MM.1S (cell line): ENCODE results near the gene ZDHHC21.

Experiments used
- DNase-seq: peaks from one replicate; pipeline ENCODE4 v3.0.0-alpha.2; 2015
- H2AFZ ChIP-seq: fragments of 300-600 bp; sonication (generic); 2 replicates; pipeline ENCODE4 v1.6.0; 2016; ENCODE audit warnings: antibody characterized with exemption, low read length
- H3F3A ChIP-seq: fragments of 300-600 bp; sonication (generic); 2 replicates; pipeline ENCODE4 v1.6.1; 2016; ENCODE audit warnings: mild to moderate bottlenecking, antibody characterized with exemption, low read length, moderate library complexity, mixed read lengths; ENCODE audit not compliant: insufficient read depth
- H3K27ac ChIP-seq: fragments of 300-600 bp; sonication (generic); 2 replicates; pipeline ENCODE4 v1.5.1; 2016; ENCODE audit warnings: mild to moderate bottlenecking, low read length
- H3K27me3 ChIP-seq: fragments of 300-600 bp; sonication (generic); replicated peaks from 2 replicates; pipeline ENCODE4 v1.6.0; 2016; ENCODE audit warnings: low read length; ENCODE audit not compliant: insufficient read depth
- H3K36me3 ChIP-seq: fragments of 300-600 bp; sonication (generic); replicated peaks from 2 replicates; pipeline ENCODE4 v1.6.1; 2016; ENCODE audit warnings: mild to moderate bottlenecking, low read length, mixed read lengths; ENCODE audit not compliant: insufficient read depth
- H3K4me1 ChIP-seq: fragments of 300-600 bp; sonication (generic); 2 replicates; pipeline ENCODE4 v1.6.1; 2016; ENCODE audit warnings: low read length, mixed read lengths
- H3K4me2 ChIP-seq: fragments of 300-600 bp; sonication (generic); 2 replicates; pipeline ENCODE4 v1.6.0; 2016; ENCODE audit warnings: low read depth, low read length
- H3K4me3 ChIP-seq: fragments of 300-600 bp; sonication (generic); 2 replicates; pipeline ENCODE4 v1.5.1; 2016; ENCODE audit warnings: low read length, mixed read lengths
- H3K79me2 ChIP-seq: fragments of 300-600 bp; sonication (generic); 2 replicates; pipeline ENCODE4 v1.6.1; 2016; ENCODE audit warnings: mixed run types, low read length, mixed read lengths
- H3K9ac ChIP-seq: fragments of 300-600 bp; sonication (generic); 2 replicates; pipeline ENCODE4 v1.6.1; 2016; ENCODE audit warnings: low read length, mixed read lengths
- H3K9me2 ChIP-seq: fragments of 300-600 bp; sonication (generic); replicated peaks from 2 replicates; pipeline ENCODE4 v1.6.1; 2016; ENCODE audit warnings: mild to moderate bottlenecking, low read length, mixed read lengths; ENCODE audit not compliant: insufficient read depth
- H3K9me3 ChIP-seq: fragments of 300-600 bp; sonication (generic); replicated peaks from 2 replicates; pipeline ENCODE4 v1.6.1; 2016; ENCODE audit warnings: mild to moderate bottlenecking, low read length, mixed read lengths; ENCODE audit not compliant: insufficient read depth
- H4K20me1 ChIP-seq: fragments of 300-600 bp; sonication (generic); 2 replicates; pipeline ENCODE4 v1.6.1; 2016; ENCODE audit warnings: mild to moderate bottlenecking, low read length, moderate library complexity, mixed read lengths; ENCODE audit not compliant: insufficient read depth
- CTCF ChIP-seq: fragments of 300-600 bp; sonication (generic); IDR thresholded peaks from 2 replicates; pipeline ENCODE4 v1.5.1; 2016; ENCODE audit warnings: antibody characterized with exemption, low read length, mixed read lengths
- EZH2 ChIP-seq: fragments of 300-600 bp; sonication (generic); optimal IDR thresholded peaks from 2 replicates; pipeline ENCODE3; 2017; ENCODE audit warnings: low read depth, mild to moderate bottlenecking, antibody characterized with exemption, low read length, mixed read lengths
- EZH2phosphoT487 ChIP-seq: fragments of 300-600 bp; sonication (generic); IDR thresholded peaks from 2 replicates; pipeline ENCODE4 v1.6.1; 2018; ENCODE audit warnings: antibody characterized with exemption, low read length

ZDHHC21 gene

DNA sequence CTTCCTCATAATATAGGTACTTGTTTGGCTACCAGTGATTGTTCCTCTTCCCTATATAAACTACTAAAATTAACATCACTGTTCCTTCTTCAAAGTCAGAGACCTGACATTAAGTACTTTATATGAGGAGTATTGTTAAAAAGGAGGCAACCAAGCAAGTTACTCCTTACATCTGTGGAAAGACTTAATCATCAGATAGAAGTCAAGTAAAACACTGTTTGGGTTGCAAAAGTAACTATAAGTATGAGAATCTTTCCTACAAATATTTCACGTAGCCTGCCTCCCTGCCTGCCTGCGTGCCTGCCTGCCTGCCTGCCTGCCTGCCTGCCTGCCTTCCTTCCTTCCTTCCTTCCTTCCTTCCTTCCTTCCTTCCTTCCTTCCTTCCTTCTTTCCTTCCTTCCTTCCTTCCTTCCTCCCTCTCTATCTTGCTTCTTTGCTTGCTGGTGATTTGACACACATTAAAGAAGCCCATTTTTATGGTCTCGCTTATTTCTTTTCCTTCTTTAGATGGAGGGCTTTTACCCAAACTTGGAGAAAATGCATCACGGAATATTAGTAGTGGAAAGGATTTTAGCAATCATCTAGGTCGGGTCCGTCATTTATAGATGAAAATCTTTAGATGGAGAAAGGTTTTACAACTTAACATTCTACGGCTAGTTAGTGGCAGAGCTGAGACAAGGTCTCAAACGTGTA is 26.1 kb upstream of the ZDHHC21 start:
- H3K9ac ChIP-seq, result no peak overlapping the region
- no peaks in the 10 kb centered on the region for H3K79me2 ChIP-seq
- H3K9me3 ChIP-seq, result no peaks in the 10 kb centered on the region
- no peaks in the 10 kb centered on the region for H4K20me1 ChIP-seq
- DNase-seq, result no peak
- no peaks in the 10 kb centered on the region for H3K27me3 ChIP-seq
- H3K36me3 ChIP-seq, result no peaks in the 10 kb centered on the region
- H2AFZ ChIP-seq, result no peak overlapping the region
- H3K9me2 ChIP-seq, result no peaks in the 10 kb centered on the region
- no peaks in the 10 kb centered on the region for H3K4me1 ChIP-seq
- TF ChIP-seq EZH2phosphoT487 (no peak), EZH2 (no peak), CTCF (no peak)
- no peak overlapping the region for H3K4me2 ChIP-seq
- no peaks in the 10 kb centered on the region for H3F3A ChIP-seq
- H3K4me3 ChIP-seq, result no peak overlapping the region
- no peak overlapping the region for H3K27ac ChIP-seq

DNA sequence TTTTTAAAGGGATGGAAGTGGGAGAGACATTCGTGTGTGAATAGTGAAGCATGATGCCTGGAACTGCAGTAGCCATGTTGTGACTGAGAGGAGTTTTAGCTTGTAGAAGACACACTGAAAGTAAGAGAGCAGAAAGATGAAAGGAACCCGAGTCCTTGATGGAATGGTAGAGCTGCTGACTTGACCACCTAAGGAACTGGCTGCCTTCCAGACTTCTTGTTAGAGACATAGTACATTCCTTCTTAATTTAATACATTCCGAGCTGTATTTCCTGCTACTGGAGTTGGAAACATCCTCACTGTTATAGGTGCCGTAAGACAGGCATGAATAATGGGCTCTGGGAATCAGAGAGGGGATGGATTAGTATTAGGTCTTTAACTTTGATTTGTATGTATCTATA is 21.9 kb upstream of the ZDHHC21 start:
- no peaks in the 10 kb centered on the region for H3K79me2 ChIP-seq
- no peaks in the 10 kb centered on the region for H3K4me1 ChIP-seq
- no peak overlapping the region for H3K4me3 ChIP-seq
- H3F3A ChIP-seq, result no peaks in the 10 kb centered on the region
- no peak for DNase-seq
- H3K27ac ChIP-seq, result no peak overlapping the region
- no peak overlapping the region for H2AFZ ChIP-seq
- no peak overlapping the region for H3K4me2 ChIP-seq
- no peak overlapping the region for H3K9ac ChIP-seq
- H3K9me2 ChIP-seq, result no peaks in the 10 kb centered on the region
- H3K27me3 ChIP-seq, result no peaks in the 10 kb centered on the region
- no peak for TF ChIP-seq CTCF
- TF ChIP-seq EZH2phosphoT487, result no peak
- no peak for TF ChIP-seq EZH2
- H4K20me1 ChIP-seq, result no peaks in the 10 kb centered on the region
- no peaks in the 10 kb centered on the region for H3K36me3 ChIP-seq
- no peaks in the 10 kb centered on the region for H3K9me3 ChIP-seq

GRCh38 chr9:14713187-14713767 is 20.0 kb upstream of the ZDHHC21 start:
- Histone ChIP-seq H3K4me3 (no peak overlapping the region), H3K36me3 (no peaks in the 10 kb centered on the region), H3K79me2 (no peaks in the 10 kb centered on the region), H3K27me3 (no peaks in the 10 kb centered on the region), H2AFZ (no peak overlapping the region), H3K9me2 (no peaks in the 10 kb centered on the region), H3K4me1 (no peaks in the 10 kb centered on the region), H3K4me2 (no peak overlapping the region), H4K20me1 (no peaks in the 10 kb centered on the region), H3K9ac (no peak overlapping the region), H3K9me3 (no peaks in the 10 kb centered on the region), H3K27ac (no peak overlapping the region), H3F3A (no peaks in the 10 kb centered on the region)
- no peak for DNase-seq
- TF ChIP-seq CTCF (no peak), EZH2phosphoT487 (no peak), EZH2 (no peak)
